HG03520 (cell line): ENCODE measurements around the gene MAP3K14.
"Not testable (repeated sequence)": the region's sequence is repeated elsewhere in the genome, so short reads cannot be mapped to it uniquely, and the experiment has no call there.

ENCODE experiments used
- ATAC-seq: cut with Tn5 transposase; IDR thresholded peaks from one replicate; pipeline ENCODE4 v1.9.1; 2021; ENCODE audit warnings: mild to moderate bottlenecking, moderate library complexity; ENCODE audit not compliant: unreplicated experiment

Gene MAP3K14

GRCh38 chr17:45316434-45317110 lies at the start of gene MAP3K14:
MAP3K14 (minus strand) TSS chr17:45317020; CDS start chr17:45290745, 26,275 bp downstream.
- peak; percentile 17 for ATAC-seq

DNA sequence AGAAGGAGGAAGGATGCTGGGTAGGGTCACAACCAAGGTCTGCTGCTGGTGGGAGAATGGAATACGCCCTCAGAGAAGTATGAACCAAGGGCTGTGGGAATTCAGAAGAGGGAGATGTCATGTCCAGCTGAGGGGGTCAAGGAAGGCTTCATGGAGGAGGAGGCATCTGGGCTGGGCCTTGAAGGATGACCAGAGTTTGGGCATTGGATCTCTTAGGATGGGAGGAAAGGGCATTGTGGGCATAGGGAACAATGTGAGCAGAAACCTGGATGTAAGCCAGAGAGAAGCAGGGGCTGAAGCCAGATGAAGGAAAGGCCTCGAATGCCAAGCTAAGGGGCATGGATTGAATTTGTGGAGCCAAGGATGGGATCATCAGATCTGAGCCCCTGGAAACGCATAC lies 49.2 kb upstream of the MAP3K14 start:
- no peak for ATAC-seq

- no peak for ATAC-seq
These were observed 47.9 kb upstream of the MAP3K14 start for GRCh38 chr17:45364531-45365390.

- no peak for ATAC-seq
These were observed 46.7 kb upstream of the MAP3K14 start for GRCh38 chr17:45363498-45363897.

DNA sequence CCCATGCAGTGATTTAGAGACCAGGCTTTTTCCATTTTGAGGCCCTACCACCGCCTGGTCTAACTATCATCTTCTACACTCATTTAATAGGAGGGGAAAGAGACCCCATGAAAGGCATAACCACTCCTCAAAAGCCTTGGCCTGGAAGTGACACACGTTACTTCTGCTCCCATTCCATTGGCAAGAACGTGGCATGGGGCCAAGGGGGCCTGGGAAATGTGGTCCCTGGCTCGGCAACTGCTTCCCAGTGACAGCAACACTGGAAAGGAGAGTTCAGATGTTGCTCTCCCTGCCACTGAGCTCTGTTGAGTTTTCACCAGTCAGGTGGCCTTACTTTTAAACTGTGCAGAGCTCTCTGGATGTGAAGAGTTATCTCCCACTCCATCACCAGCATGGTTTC lies 45.2 kb upstream of the MAP3K14 start:
- no peak for ATAC-seq

GRCh38 chr17:45361451-45361850 lies 44.6 kb upstream of the MAP3K14 start:
- no peak for ATAC-seq

- no peak for ATAC-seq
These were observed 40.7 kb upstream of the MAP3K14 start for GRCh38 chr17:45357364-45357997.

GRCh38 chr17:45355087-45355486 lies 38.3 kb upstream of the MAP3K14 start:
- ATAC-seq = no peak

GRCh38 chr17:45353043-45353442 lies 36.2 kb upstream of the MAP3K14 start:
- ATAC-seq = no peak

DNA sequence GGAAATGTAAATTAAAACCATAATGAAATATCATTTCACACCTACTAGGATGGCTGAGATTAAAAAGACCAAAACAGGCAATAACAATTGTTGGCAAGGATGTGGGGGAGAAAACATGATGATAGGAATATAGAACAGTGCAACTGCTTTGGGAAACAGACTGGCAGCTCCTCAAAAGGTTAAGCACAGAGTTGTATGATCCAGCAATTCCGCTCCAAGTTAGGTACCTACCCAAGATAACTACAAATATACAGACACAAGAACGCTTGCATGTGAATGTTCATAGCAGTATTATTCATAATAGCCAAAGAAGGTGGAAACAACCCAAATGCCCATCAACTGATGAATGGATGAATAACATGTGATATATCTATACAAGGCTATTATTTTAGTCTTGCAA lies 35.0 kb upstream of the MAP3K14 start:
- no peak for ATAC-seq

DNA sequence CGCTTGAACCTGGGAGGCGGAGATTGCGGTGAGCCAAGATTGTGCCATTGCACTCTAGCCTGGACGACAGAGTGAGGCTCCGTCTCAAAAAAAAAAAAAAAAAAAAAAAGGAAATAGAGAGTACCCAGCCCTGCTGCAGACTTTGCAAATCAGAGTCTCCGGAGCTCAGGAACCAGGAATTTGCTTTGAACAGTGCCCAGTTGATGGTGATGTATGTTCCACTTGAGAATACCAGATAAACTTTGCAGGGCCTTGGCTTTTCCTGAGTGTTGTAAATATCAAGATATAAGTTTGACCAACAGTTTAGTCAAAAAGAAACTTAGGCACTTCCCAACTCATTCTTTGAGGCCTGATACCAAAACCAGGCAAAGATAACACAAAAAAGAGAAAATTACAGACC lies 30.6 kb upstream of the MAP3K14 start:
- no peak for ATAC-seq

GRCh38 chr17:45346216-45347015 lies 29.6 kb upstream of the MAP3K14 start:
- no peak for ATAC-seq

- ATAC-seq = no peak
These were observed 28.9 kb upstream of the MAP3K14 start for GRCh38 chr17:45345554-45346215.

GRCh38 chr17:45345246-45345553 lies 28.4 kb upstream of the MAP3K14 start:
- ATAC-seq = no peak

DNA sequence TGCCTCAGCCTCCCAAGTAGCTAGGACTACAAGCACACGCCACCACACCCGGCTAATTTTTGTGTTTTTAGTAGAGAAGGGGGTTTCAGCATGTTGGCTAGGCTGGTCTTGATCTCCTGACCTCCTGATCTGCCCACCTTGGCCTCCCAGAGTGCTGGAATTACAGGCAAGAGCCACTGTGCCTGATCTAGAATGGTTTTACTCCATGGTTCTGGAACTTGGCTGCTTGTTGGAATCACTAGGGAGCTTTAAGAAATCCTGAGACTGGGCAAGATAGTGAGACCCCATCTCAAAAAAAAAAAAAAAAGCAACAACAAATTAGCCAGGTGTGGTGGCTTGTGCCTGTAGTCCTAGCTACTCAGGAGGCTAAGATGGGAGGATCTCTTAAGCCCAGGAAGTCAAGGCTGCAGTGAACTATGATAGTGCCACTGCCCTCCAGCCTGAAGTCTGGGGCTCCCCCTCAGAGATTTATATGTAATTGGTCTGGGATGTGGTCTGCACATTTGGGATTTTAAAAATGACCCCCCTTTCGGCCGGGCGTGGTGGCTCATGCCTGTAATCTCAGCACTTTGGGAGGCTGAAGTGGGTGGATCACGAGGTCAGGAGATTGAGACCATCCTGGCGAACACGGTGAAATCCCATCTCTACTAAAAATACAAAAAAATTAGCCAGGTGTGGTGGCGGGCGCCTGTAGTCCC lies 27.3 kb upstream of the MAP3K14 start:
- not testable (repeated sequence) for ATAC-seq

DNA sequence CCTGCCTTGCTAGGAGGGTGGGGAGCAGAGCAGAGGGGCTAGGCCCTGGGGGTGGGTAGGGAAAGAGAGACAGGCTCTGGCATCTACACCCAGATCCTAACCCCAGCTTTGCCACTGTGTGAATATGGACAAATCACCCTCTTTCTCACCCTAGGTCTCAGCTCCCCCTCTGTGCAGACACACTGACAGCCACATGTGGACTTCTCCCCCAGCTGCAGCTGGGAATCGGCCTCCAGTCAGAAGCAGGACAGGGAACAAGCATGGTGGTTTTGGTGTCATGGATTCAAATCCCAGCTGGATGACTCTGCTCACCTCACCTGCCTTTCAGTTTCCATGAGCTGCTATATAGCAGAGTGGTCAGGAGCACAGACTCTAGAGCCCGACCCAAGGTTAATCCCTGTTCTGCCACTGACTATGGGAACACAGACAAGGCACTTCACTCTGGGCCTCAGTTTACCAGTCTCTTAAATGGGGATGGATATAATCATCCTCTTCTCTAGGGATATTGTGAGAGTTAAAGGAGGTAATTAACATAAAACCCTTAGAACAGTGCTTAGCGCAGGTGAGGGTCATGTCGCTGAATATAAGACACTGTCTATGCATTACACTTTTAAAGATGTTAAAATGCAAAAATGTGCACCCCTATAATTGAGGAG lies 26.2 kb upstream of the MAP3K14 start:
- no peak for ATAC-seq

- ATAC-seq = no peak
These were observed 25.5 kb upstream of the MAP3K14 start for GRCh38 chr17:45342306-45342705.

DNA sequence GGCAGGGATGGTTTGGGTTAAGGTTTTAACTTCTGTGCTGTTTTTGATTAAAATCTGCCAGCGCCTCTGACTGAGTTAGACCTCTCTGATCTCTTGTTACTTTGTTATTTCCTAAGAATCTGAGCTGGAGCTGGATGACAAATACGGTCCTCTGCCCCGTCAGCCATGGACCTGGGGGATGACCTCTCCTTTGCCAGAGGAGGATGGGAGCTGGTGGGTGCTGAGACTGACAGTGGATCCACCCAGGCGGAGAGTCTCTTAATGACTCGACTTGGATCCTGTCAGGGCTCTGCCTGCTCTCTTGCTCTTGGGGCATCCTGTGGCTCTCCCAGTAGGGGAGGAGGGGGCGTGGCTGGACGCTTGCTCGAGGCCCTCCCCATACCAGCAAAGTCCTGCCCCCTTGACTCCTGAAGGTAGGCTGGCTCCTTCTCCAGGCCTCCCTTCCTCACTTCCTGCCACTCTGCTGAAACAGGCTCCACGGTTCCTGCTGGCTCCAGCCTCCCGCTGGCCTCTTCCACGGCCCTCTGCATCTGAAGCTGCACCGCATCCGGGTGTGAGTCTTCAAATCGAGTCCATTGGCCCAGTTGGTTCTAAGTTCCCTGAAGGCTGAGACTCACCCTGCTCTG lies 24.8 kb upstream of the MAP3K14 start:
- ATAC-seq = no peak
